Measurements from ENCODE around the gene ZPR1.

The ZPR1 gene

GRCh38 chr11:116828632-116829524, 41.1 kb upstream of the ZPR1 start:
- H3K4me3 Mint-ChIP-seq = no peak overlapping the region
- no peaks in the 10 kb centered on the region for H3K4me1 Mint-ChIP-seq
- H3K36me3 Mint-ChIP-seq = no peaks in the 10 kb centered on the region
- H3K9me3 Mint-ChIP-seq = no peaks in the 10 kb centered on the region
- DNase-seq (ENCODE audit: low spot score in 2 of 2) (no peak), ATAC-seq (no peak)
- H3K27ac Mint-ChIP-seq = no peak overlapping the region

GRCh38 chr11:116827461-116827860, 39.6 kb upstream of the ZPR1 start:
- ATAC-seq = no peak
- Mint-ChIP-seq H3K27ac (no peak overlapping the region), H3K4me3 (no peak overlapping the region), H3K9me3 (no peaks in the 10 kb centered on the region), H3K4me1 (no peaks in the 10 kb centered on the region), H3K36me3 (no peaks in the 10 kb centered on the region)
- no peak for DNase-seq (ENCODE audit: low spot score in 2 of 2)

GRCh38 chr11:116826751-116827431, 39.1 kb upstream of the ZPR1 start:
- ATAC-seq = no peak
- no peaks in the 10 kb centered on the region for H3K9me3 Mint-ChIP-seq
- H3K4me1 Mint-ChIP-seq = no peaks in the 10 kb centered on the region
- H3K27ac Mint-ChIP-seq = no peak overlapping the region
- H3K36me3 Mint-ChIP-seq = no peaks in the 10 kb centered on the region
- no peak for DNase-seq (ENCODE audit: low spot score in 2 of 2)
- H3K4me3 Mint-ChIP-seq = no peak overlapping the region

GRCh38 chr11:116825854-116826750, 38.3 kb upstream of the ZPR1 start:
- Mint-ChIP-seq H3K4me3 (no peak overlapping the region), H3K36me3 (no peaks in the 10 kb centered on the region), H3K9me3 (no peaks in the 10 kb centered on the region), H3K27ac (no peak overlapping the region), H3K4me1 (no peaks in the 10 kb centered on the region)
- DNase-seq (ENCODE audit: low spot score in 2 of 2) = no peak
- no peak for ATAC-seq

- no peak for ATAC-seq
- no peak overlapping the region for H3K4me3 Mint-ChIP-seq
- H3K36me3 Mint-ChIP-seq = no peaks in the 10 kb centered on the region
- DNase-seq (ENCODE audit: low spot score in 2 of 2) = no peak
- no peaks in the 10 kb centered on the region for H3K9me3 Mint-ChIP-seq
- H3K27ac Mint-ChIP-seq = no peak overlapping the region
- H3K4me1 Mint-ChIP-seq = no peaks in the 10 kb centered on the region
These were observed 37.6 kb upstream of the ZPR1 start for GRCh38 chr11:116825434-116825833.

- no peaks in the 10 kb centered on the region for H3K4me1 Mint-ChIP-seq
- no peaks in the 10 kb centered on the region for H3K9me3 Mint-ChIP-seq
- ATAC-seq = no peak
- no peak for DNase-seq (ENCODE audit: low spot score in 2 of 2)
- no peaks in the 10 kb centered on the region for H3K36me3 Mint-ChIP-seq
- no peak within 1 kb of the TSS for H3K27ac Mint-ChIP-seq
- H3K4me3 Mint-ChIP-seq = no peak within 1 kb of the TSS
These were observed 35.4 kb upstream of the ZPR1 start, which contains the start of gene APOA4 for GRCh38 chr11:116823031-116823843. APOA4 (minus strand) TSS chr11:116823304; CDS start chr11:116823191, 113 bp downstream.

GRCh38 chr11:116822575-116822974, 34.8 kb upstream of the ZPR1 start:
- Mint-ChIP-seq H3K9me3 (no peaks in the 10 kb centered on the region), H3K36me3 (no peaks in the 10 kb centered on the region), H3K27ac (no peak overlapping the region), H3K4me1 (no peaks in the 10 kb centered on the region), H3K4me3 (no peak overlapping the region)
- ATAC-seq (no peak), DNase-seq (ENCODE audit: low spot score in 2 of 2) (no peak)

GRCh38 chr11:116821050-116821918, 33.5 kb upstream of the ZPR1 start:
- Mint-ChIP-seq H3K4me1 (no peaks in the 10 kb centered on the region), H3K27ac (no peak overlapping the region), H3K36me3 (no peaks in the 10 kb centered on the region), H3K4me3 (no peak overlapping the region), H3K9me3 (no peaks in the 10 kb centered on the region)
- no peak for DNase-seq (ENCODE audit: low spot score in 2 of 2)
- ATAC-seq = no peak

GRCh38 chr11:116819049-116819448, 31.2 kb upstream of the ZPR1 start:
- Mint-ChIP-seq H3K36me3 (no peaks in the 10 kb centered on the region), H3K4me3 (no peak overlapping the region), H3K9me3 (no peaks in the 10 kb centered on the region), H3K27ac (no peak overlapping the region), H3K4me1 (no peaks in the 10 kb centered on the region)
- ATAC-seq = no peak
- no peak for DNase-seq (ENCODE audit: low spot score in 2 of 2)

GRCh38 chr11:116814502-116814901, 26.7 kb upstream of the ZPR1 start:
- no peaks in the 10 kb centered on the region for H3K36me3 Mint-ChIP-seq
- DNase-seq (ENCODE audit: low spot score in 2 of 2) = no peak
- H3K27ac Mint-ChIP-seq = no peak overlapping the region
- H3K9me3 Mint-ChIP-seq = no peaks in the 10 kb centered on the region
- ATAC-seq = no peak
- no peaks in the 10 kb centered on the region for H3K4me1 Mint-ChIP-seq
- no peak overlapping the region for H3K4me3 Mint-ChIP-seq

- Mint-ChIP-seq H3K9me3 (no peaks in the 10 kb centered on the region), H3K36me3 (no peaks in the 10 kb centered on the region)
- DNase-seq (ENCODE audit: low spot score in 2 of 2) = no peak
These were observed 26.1 kb upstream of the ZPR1 start for GRCh38 chr11:116813781-116814471.

GRCh38 chr11:116813170-116813569, 25.3 kb upstream of the ZPR1 start:
- DNase-seq (ENCODE audit: low spot score in 2 of 2) (no peak), ATAC-seq (peak; percentile 47)
- no peaks in the 10 kb centered on the region for H3K9me3 Mint-ChIP-seq
- no peaks in the 10 kb centered on the region for H3K4me1 Mint-ChIP-seq
- H3K4me3 Mint-ChIP-seq = no peak overlapping the region
- H3K27ac Mint-ChIP-seq = no peak overlapping the region
- no peaks in the 10 kb centered on the region for H3K36me3 Mint-ChIP-seq

More at GRCh38 chr11:116813781-116814471, 26.1 kb upstream of the ZPR1 start:
- Mint-ChIP-seq H3K27ac (peak overlapping the region; percentile 54), H3K4me3 (no peak overlapping the region), H3K4me1 (no peaks in the 10 kb centered on the region)
- no peak for ATAC-seq

- no peak for ATAC-seq
- H3K4me1 Mint-ChIP-seq = no peaks in the 10 kb centered on the region
These were observed 24.3 kb upstream of the ZPR1 start for GRCh38 chr11:116812109-116812508.

More at GRCh38 chr11:116812109-116812508, 24.3 kb upstream of the ZPR1 start:
- Mint-ChIP-seq H3K4me3 (no peak overlapping the region), H3K9me3 (no peaks in the 10 kb centered on the region), H3K36me3 (no peaks in the 10 kb centered on the region), H3K27ac (no peak overlapping the region)
- no peak for DNase-seq (ENCODE audit: low spot score in 2 of 2)
